Stomach (tissue), 4 donors: ENCODE measurements around the gene GCNT4.

ENCODE experiments used
- CTCF ChIP-seq, 7 experiments: fragments of 450-650 bp in 4 of 7; fragments of 200-600 bp in 3 of 7; sonication (generic) in 3 of 7; IDR thresholded peaks; one replicate each; pipeline ENCODE4 v1.5.1; 2016 to 2019; ENCODE audit warnings: antibody characterized with exemption in 7 of 7, control low read depth in 2 of 7, mild to moderate bottlenecking in 1 of 7
- EP300 ChIP-seq: sonication (generic); formaldehyde crosslinking; IDR thresholded peaks from one replicate; pipeline ENCODE4 v1.6.1; 2017; ENCODE audit warnings: antibody characterized with exemption

GRCh38 chr5:75054134-75054930, 2.0 kb upstream of the GCNT4 start:
- TF ChIP-seq CTCF (IDR thresholded peaks at IDR 0.05), result no peak
- no peak for TF ChIP-seq EP300
